Hippocampal formation (tissue), 2 donors: Measurements from ENCODE around the gene PDE6A.

Experiments used
- DNase-seq, 2 donors: peaks; one replicate each; lab custom pipeline; 2025; lab: John Stamatoyannopoulos, UW

Gene PDE6A

DNA sequence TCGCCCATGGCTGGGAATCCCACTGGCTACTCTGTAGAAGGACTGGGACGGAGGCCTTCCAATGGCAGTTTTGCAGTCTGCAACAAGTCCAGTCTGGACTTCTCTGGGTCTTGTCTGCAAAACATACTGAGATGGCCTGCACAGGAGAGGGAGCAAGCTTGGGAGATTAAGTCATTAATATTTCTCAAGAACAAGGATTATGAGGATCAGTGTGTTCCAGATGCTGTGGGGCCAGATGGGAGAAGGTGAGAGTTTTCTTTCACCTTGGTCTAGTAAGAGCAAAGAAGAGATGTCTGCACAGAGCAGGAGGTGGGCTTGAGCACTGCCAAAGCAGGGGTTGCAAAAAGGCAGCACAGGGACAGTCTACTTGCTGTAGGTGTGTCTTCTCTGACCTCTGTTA is at the start of gene PDE6A:
TSS of gene PDE6A (minus strand) at position 128 of the 400 bp plus-strand sequence. CDS start at position 8, 120 bp downstream.
- no peak for DNase-seq

GRCh38 chr5:149993471-149993870 is 48.9 kb upstream of the PDE6A start:
- DNase-seq, result no peak

DNA sequence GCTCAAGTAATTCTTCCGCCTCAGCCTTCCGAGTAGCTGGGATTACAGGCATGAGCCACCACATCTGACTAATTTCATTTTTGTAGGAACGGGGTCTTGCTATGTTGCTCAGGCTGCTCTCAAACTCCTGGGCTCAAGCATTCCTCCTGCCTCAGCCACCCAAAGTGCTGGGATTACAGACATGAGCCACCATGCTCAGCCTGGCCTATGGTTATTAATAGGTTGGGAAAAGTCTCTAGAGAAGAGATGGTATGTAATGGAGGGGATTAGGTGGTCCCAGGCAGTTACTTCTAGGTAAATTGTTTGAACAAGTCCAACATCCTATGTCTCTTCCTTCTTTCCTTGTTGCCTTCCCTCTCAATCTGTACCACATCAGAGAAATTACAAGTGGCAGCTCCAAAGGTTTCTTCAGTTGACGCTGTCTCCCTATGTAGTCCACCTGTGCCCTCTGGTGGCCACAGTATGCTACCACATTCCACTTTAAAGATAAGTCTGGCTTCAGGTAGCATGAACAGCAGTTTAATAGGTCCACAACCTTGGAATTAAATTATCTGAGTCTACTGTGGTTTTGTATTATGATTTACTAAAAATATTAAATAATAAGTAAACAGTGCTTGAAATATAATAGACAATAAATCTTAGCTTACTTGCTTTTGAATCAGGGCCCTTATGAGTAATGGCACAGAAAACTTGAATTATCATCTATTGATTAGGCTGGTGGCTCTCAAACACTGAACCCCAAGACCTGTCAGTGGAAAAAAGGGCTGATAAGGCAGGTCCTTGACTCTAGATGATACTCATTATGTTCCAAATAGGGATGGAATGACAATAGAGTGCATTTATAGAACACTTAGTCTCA is 46.2 kb upstream of the PDE6A start:
- DNase-seq, result peak; percentile 43 to 74

DNA sequence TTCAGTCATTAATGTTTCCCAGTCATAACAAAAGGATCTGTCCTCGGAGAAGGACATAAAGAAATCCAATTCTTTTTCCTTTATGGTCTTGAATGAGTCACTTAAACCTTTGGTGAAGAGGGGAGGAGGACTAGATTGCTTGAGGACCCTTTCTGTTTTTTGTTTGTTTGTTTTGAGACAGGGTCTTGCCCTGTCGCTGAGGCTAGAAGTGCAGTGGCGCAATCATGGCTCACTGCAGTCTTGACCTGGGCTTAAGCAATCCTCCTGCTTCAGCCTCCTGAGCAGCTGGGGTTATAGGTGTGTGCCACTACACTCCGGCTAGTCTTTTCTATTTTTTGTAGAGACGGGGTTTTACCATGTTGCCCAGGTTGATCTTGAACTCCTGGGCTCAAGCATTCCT is 43.5 kb upstream of the PDE6A start:
- no peak for DNase-seq

GRCh38 chr5:149982505-149982904 is 37.9 kb upstream of the PDE6A start:
- DNase-seq, result no peak

DNA sequence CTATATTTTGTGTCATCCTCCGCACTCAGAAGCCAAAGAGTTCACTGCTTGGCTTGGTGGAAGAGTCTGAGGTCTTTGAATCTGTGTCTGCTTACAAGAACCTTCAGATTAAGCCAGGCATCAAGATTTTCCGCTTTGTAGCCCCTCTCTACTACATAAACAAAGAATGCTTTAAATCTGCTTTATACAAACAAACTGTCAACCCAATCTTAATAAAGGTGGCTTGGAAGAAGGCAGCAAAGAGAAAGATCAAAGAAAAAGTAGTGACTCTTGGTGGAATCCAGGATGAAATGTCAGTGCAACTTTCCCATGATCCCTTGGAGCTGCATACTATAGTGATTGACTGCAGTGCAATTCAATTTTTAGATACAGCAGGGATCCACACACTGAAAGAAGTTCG is 36.6 kb upstream of the PDE6A start:
- DNase-seq, result no peak

- no peak for DNase-seq
Measured at GRCh38 chr5:149979896-149980295, 35.3 kb upstream of the PDE6A start.

- DNase-seq, result no peak
Measured at GRCh38 chr5:149975409-149975808, 30.8 kb upstream of the PDE6A start.

DNA sequence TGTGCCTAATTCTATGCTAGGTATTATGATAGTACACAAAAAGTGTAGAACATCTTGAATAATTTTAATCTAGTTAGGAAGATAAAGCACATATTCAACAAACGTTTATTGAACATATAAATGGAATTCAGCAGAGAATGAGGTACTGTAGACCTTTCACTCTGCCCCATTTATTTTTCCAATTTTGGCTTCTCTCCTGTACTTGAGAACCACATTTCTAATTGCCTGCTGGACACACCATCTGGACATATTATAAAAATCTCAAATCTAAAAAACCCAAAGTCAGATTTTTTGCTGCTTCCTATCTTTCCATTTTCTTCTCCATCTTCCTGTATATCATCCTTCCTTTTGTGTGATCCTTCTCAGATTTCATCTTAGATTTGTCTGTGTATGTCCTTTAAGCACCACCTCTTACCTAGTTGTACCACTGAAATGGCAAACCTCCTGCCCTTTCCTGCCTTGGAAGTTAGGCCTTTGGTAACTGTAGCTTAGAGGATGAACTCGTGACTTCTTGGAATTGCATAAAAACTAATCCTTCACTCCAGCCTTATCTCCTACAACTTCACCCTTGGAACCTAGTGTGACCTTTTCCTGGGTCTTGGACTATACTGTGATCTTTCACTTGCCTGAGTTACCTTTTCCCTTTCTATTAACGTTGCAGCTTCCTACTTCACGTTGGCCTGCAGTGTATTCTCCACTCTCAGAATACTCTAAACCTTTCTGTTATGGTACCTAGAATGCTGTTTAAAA is 24.8 kb upstream of the PDE6A start:
- no peak for DNase-seq

DNA sequence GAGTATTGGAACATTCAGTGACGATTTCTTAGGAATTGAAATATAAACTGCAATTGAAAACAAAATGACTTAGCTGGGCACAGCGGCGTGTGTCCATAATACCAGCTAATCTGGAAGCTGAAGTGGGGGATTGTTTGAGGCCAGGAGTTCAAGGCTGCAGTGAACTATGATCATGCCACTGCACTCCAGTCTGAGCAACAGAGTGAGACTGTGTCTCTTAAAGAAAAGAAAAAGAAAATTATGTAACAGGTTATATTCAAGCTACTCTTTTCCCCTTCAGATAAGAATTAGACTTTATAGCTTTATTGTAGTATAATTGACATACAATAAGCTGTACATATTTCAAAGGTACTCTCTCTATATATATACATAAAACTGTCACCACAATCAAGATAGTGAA is 22.4 kb upstream of the PDE6A start:
- DNase-seq, result no peak

GRCh38 chr5:149963729-149964128 is 19.1 kb upstream of the PDE6A start:
- no peak for DNase-seq

DNA sequence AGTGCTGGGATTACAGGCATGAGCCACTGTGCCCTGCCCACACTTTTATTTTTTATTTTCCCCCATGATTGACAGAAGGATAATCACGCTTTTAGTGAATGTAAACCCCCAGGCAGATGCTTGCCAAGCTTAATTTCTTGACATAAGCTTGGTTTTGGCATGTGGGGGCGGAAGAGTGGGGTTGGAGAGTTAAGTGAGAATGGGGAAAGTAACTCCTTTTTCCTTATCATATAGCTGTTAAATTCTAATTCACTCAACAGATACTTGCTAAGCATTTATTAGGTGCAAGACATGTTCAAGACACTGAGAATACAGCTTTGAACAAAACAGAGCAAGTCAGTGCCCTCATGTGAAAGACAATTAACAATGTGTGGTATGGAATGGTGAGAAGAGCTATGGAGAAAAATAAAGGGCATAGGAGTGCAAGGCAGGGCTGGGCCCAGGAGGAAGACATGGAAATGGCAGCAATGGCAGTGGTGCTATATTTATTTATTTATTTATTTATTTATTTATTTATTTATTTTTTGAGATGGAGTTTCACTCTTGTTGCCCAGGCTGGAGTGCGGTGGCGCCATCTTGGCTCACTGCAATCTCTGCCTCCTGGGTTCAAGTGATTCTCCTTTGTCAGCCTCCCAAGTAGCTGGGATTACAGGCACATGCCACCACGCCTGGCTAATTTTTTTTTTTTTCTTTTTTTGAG is 18.2 kb upstream of the PDE6A start:
- DNase-seq, result no peak

GRCh38 chr5:149961957-149962409 is 17.4 kb upstream of the PDE6A start:
- peak in 1 of 2 donors; percentile 40 for DNase-seq

- DNase-seq, result no peak
Measured at GRCh38 chr5:149961186-149961685, 16.6 kb upstream of the PDE6A start.

- peak; percentile 98 to 100 for DNase-seq
Measured at GRCh38 chr5:149960272-149961185, 15.9 kb upstream of the PDE6A start, which contains the start of gene SLC26A2. Gene SLC26A2 (plus strand): TSS chr5:149960758. CDS start chr5:149977653, 16,895 bp downstream.

- peak in 1 of 2 donors; percentile 31 for DNase-seq
Measured at GRCh38 chr5:149959406-149960236, 15.0 kb upstream of the PDE6A start.

DNA sequence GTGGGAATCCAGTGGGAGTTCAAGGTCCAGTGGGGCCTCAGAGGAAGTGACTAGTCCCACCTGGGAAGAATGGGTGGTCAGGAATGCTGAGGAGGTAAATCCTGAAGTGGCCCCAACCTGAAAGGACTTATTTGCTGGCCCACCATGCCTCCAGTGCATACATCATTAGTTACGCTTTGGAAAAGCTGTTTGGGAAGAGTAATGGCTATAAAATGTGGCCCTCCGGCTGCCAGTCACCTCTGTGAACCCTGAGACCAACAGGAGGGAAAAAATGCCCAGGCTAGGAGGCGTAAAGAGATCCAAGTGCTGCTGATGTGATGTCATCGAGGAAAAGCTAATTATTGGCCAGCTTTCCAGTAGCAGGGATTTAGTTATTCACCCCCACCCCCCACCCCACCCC is 13.3 kb upstream of the PDE6A start:
- DNase-seq, result no peak

DNA sequence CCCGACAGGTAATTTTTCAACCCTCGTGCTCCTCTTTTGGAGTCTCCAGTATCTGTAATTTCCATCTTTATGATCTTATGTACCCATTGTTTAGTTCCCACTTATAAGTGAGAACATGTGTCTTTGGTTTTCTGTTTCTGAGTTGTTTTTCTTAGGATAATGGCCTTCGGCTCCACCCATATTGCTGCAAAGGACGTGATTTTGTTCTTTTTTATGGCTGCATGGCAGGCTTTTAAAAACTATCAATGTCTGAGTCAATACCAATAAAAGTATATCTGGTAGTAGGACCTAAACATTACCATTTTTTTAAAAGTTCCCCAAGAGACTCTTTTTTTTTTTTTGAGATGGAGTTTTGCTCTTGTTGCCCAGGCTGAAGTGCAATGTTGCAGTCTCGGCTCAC is 12.1 kb upstream of the PDE6A start:
- DNase-seq, result no peak

DNA sequence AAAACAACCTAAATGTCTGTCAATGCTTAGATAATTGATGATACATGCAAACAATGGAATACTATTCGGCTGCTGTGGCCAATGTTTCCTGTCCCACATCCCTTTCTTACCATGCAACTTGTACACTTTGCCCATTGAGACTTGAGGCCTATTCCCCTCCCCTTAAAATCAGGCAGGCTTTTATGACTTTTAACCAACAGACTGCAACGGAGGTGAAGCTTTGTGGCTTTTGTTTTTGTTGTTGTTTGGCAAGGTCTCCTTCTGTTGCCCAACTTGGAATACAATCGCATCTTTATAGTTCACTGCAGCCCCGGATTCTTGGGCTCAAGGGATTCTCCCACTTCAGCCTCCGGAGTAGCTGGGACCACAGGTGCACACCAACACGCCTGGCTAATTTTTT is 10.2 kb upstream of the PDE6A start:
- DNase-seq, result no peak
